COLO668 (cell line): ENCODE results near the gene CACNA1B.

Experiments
- DNase-seq: peaks from one replicate; lab custom pipeline; 2025; ENCODE audit not compliant: unreplicated experiment; lab: John Stamatoyannopoulos, UW

The CACNA1B gene

DNA sequence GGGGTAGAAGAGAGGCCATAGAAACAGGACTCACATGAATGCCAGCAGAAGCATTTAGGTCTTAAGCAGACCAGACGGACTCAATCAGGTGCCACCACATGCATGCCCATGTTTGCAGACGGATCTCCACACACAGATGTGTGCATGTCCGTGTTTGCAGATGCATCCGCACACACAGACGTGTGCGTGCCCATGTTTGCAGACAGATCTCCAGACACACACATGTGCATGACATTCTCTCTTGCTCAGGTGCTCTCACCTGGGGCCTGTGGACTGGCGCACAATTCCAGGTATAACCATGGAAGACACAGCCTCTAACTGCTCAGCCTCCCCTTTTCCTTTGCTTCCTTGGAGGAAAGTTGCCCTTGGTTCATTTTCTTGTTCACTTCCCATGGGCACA is 148.3 kb downstream of the CACNA1B start:
- no peak for DNase-seq

DNA sequence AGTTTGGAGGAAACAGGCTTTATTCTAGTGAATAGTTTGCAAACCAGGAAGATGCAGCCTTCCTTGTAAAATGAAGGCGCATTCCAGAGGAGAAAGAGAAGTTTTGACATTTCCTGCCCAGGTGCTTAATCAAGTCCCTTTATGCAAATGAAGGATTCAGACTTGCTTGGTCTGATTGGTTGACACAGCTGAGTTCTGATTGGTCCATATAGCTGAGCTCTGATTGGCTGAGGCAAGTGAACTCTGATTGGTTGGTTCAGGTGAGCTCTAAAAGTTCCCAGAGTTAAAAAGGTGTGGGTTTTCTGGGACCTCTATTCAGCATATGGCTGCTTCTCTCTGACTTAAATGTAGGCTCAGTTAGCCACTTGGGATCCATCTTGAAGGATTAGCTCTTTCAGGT is 151.0 kb downstream of the CACNA1B start:
- DNase-seq, result no peak

DNA sequence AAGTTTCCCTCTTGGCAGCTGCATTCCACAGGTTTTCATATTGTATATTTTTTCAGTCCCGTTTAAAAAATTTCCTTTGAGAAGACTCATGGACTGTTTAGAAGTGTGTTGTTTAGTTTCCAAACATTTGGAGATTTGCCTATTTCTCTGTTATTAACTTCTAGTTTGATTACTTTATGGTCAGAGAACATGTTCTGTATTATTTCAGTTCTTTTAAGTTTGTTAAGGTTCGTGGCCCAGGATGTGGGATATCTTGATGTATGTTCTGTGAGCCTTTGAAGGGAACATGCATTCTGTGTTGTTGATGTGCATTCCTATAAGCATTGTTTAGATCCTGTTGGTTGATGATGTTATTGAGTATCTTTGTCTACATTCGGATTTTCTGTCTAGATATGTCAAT is 153.6 kb downstream of the CACNA1B start:
- no peak for DNase-seq

DNA sequence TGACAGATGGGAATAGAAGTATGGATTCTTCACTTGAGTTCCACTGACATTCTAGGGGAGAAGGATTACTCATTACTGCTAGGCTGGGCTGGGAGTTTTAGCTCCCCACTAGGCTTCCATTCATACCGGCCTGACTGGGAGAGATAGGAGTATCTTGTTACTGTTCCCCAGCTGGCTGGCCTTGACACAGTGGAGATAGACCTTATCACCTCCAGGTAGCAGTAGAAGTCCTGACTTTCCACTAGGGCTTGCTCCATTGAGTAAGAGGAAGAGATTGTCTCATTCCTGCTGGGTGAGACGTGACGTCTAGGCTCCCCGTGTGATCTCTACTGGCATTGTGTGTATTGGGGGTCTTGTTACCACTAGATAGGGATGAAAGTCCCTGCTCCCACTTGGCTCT is 156.4 kb downstream of the CACNA1B start:
- no peak for DNase-seq

DNA sequence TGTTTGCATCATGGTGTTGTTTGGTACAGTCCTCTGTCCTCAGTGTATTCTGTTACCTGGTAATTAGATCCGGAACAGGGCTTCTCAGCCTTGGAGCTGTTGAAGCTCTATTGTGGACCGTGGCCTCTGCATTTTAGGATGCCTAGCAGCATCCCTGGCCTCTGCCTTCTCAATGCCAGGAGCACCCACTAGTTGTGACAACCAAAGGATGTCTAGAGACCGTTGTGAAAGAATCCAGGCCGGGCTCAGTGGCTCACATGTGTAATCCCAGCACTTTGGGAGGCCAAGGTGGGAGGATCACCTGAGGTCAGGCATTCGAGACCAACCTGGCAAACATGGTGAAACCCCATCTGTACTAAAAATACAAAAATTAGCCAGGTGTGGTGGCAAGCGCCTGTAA is 159.6 kb downstream of the CACNA1B start:
- DNase-seq, result no peak

DNA sequence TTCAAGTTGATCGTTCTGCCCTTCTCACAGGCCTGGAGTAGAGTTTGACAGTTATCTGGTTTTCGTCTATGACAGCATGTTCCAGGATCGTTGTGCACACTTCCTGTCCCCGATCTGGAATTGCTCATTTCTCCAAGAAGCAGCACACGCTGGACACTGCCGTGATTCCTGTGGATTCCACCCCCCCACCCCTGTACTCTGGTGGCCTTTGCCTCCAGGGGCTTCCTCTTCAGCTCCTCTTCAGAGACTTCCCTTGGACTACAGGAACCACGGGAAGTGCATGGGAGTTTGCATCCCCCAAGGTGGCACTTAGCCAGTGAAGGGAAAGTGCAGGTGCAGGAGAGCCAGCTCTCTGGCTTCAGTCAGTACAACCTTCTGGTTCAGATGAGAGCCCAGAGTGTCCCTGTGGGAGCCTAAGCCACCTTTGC is 160.7 kb downstream of the CACNA1B start:
- no peak for DNase-seq

DNA sequence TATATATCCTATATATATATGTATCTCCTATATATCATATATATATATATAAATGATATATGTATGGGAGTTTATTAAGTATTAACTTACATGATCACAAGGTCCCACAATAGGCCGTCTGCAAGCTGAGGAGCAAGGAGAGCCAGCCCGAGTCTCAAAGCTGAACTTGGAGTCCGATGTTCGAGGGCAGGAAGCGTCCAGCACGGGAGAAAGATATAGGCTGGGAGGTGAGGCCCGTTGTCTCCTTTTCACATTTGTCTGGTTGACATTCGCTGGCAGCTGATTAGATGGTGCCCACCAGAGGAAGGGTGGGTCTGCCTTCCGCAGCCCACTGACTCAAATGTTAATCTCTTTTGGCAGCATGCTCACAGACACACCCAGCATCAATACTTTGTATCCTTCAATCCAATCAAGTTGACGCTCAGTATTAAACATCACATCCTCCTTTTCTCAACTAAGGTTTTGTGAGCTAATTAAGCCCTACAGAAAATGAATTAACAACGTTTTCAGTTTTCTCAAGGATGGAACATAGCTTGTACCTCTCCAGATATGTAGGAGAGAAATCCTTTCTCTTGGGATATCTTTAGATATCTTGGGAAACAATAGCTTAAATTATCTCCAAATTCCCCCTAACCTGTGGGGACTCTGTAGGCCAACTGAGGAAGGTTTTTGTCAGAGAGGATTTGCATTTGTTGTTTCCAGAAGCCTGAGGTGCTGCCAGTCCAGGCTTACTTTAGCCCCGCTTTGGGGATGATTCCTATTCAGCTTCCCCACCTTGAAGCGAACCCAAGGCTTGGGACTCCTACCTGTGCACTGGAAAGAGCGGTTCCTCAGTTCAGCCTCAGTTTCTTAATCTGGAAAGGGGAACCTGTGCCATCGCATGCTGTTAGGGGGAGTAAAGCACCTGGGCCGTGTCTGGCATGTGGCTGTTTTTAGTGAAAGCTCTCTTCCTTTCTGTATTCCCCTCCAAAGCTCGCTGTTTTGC is 163.2 kb downstream of the CACNA1B start:
- DNase-seq, result no peak

DNA sequence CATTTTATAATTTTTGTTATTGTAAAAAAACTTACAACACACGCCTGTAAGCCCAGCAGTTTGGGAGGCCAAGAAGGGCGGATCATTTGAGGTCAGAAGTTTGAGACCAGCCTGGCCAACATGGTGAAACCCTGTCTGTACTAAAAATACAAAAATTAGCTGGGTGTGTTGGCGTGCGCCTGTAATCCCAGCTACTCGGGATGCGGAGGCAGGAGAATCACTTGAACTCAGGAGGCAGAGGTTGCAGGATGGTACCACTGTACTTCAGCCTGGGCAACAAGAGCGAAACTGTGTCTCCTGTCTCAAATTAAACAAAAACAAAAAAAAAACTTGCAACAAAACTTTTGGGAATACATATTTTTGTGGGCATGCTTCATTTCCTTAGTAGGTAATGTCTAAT is 164.6 kb downstream of the CACNA1B start:
- no peak for DNase-seq

DNA sequence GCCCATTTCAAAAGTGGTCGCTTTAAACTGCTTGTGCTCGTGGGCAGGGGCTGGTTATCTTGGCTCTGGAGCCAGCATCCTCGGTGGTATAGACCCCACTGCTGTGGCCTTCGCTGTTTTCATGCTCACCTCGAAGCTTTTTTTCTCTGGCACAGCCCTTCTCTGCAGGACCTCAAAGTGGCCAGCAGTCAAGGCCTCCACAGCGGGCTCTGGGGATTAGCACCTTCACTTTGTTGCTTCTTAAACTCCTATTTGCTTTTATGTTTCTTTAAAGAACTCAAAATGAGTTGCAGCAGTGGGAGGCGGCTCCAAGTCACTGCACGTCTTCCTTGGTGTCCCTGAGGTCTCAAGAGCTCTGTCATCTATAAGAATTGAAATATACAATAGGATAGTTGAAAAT is 165.1 kb downstream of the CACNA1B start:
- DNase-seq, result no peak

DNA sequence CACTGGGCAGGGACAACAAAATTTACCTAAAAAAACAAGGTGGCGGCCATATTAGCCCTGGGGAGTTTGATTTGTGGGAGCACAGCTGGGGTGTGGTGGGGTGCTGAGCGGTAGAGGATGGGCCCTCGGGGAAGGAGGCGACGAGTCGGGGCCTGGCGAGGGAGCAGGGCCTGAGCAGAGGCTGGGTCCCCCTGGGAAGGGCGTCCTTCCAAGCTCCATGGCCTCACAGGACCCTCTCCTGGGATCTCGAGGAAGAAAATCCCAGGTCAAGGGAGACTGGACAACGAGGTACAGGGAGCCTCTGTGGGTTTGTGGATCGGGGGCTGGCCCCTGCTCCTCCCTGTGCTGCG is 165.5 kb downstream of the CACNA1B start:
- DNase-seq, result no peak

DNA sequence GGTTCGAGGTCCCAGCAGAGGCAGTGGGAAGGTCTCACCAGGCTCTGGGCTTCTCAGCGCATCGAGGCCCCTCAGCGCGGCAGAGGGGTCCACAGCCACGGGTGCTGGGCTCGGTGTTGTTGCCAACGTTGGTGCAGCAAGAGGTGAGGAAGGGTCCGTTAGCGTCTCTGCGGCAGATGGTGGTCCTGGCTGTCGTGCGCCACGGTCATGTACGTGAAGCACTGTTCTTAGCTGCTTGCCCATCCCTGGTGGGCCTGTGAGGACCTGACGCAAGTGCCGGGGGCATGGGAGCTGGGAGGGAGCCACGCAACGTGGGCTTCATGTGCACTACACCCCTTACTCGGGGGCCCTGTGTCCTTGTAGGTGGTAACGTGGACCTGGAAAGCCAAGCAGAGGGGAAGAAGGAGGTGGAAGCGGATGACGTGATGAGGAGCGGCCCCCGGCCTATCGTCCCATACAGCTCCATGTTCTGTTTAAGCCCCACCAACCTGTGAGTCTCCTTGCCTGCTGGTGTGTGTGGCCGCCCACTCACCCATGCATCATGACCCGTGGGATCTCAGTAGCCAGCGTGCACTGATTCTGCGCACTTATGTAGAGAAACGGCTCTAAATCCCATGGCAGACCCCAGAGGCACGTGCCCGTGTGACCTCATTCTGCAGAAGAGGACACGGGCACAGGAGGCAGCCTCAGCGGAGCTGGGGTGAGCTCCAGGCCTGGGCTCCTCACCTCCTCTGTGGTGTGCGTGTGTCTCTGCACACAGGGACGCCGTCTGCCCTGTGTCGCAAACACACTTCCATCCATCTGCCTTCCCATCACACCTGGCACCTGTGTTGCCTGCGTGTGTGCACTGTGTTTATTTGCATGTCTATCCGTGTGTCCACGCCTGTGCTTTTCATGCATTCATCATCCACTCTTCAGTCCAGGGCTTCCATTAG is 166.1 kb downstream of the CACNA1B start:
- no peak for DNase-seq

DNA sequence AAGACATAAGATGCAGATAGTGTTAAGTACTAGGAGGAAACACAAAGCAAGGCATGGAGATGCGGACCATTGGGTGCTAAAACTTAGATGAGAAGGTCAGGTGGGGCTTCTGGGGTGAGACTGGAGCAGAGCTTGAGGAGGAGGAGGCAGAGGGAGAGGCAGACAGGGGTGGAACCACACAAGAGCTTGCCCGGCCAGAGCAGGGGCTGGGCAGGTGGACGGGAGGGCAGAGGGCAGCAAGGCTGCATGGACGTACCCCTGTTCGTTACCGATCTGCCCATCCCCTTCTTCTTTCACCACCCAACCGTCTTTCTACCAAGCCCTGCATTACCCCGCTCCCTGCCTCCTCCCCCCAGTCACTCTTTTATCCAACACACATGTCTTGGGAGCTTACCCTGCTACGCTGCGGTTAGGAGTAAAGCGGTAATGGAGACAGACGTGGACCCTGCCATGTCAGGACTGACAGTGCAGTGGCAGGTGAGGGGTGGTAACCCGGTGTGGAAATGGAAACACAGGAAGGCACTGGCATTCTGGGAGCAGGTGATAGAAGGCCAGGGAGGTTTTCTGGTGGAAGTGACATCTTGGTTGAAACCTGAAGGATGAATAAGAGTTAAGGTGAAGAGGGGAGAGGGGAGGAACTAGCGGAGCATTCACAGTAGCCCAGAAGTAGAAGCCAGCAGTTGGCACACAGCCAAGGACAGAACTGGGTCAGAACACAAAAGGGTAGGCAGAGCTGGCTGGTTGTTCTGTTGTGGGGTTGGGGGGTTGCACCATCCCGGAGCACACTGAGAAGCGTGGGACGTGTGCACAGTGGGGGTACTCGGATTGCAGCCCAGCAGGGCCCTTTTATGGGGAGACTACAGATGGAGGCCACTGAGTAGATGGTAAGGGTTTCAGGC is 167.2 kb downstream of the CACNA1B start:
- DNase-seq, result no peak

DNA sequence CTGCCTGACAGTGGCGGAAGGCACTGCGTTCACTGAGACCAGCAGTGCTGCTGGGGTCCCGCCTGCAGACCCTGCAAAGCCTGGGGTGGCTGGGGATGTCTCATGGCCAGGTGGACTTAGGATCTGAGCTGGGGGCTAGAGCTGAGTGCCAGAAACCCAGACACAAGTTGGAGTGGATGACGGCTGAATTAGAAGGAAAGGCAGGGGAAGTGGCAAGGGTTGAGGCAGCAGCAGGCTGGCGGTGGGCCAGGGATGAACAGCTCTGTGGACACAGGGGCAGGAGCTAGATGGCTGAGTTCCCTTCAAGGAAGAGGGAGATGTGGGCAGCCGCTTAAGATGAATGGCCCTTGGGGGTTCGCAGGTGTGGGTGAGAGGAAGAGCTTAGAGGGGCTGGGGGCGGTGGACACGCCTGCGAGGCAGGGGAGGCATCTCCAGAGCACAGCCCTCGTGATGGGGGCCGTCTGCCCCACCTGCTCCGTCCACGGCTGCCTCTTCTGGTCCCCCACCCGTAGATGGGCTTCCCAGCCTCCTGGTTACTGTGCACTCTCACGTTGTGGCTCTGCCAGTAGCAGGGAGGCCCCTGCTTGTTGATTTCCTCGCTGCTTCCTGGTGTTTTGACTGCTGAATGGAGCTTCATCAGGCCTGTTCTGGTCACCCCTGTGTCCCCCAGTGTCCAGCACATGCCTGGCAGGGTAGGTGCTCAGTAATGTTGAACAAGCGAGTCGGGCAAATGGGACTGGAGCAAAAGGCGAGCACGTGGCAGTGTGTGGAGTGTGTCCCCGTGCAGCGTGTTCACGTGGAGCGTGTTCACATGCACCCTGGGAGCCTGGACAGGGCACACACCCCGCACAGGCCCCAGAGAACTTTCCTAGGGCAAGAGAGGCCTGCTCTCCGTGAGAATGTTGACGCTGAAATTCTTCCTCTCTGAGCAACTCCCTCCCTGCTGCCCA is 168.2 kb downstream of the CACNA1B start:
- no peak for DNase-seq

DNA sequence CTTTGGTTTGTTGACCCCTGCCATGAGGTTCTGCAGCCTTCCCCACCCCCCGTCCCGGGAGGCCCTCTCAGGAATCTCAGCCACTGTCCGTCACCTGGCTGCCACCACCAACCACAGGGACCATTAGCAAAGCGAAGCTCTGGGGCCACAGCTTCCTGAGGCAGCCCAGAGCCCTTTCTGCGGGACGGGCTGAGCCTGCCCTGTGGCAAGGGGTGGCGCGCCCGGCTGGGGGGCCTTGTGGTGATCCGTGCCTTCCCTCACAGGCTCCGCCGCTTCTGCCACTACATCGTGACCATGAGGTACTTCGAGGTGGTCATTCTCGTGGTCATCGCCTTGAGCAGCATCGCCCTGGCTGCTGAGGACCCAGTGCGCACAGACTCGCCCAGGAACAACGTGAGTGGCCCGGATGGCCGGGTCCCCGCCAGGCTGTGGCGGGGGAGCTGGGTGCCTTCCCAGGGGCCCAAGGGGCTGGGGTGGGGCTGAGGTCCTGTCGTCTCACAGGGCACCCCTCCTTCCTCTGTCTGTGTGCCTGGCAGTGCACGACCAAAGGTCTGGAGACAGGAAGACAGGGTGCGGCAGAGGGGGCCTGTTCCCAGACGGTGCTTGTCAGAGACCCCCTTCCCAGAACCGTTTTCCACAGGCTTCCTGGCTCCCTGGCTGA is 169.2 kb downstream of the CACNA1B start:
- no peak for DNase-seq

DNA sequence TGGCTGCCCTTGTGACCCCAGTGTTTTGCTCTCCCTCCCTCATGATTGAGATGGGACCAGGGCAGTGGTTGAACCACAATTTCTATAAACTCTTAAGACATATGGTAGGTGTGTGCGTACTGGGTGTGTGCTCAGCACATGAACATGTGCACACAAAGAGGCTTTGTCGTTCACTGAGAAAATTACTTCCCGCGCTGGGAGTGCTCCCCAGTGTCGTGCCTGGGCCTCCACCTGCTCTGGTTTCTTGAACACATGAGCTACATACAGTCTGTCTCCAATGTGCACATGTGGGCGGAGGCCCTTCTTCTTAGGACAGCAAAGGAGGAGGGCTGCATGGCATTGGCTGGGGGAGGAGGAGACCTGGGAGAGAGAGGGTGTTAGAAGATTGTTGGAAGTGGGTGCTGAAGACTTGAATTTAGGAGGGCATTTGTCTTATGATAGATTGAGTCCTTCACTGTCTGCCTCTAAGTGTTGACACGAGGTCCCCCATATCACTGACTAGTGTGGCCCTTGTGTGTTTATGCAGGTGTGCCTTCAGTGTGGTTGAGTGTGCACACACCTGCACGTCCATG is 170.0 kb downstream of the CACNA1B start:
- DNase-seq, result no peak

DNA sequence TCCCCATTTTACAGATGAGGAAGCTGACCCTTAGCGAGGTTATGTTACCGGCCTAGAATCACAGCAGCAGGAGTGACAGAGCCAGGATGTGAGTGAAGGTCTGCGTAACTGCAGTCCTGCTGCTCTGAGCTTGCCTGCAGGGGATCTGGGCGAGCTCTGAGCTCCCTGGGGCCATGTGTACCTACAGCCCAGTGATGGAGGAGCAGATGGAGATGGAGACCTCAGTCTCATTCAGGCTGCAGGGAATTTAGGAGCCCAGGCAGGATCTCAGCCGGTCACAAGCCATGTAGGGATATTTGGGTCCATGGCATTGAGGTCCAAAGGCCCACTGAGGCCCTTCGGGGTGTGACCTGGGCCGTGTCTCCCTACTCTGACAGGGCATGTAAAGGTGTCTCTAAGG is 170.6 kb downstream of the CACNA1B start:
- DNase-seq, result no peak

DNA sequence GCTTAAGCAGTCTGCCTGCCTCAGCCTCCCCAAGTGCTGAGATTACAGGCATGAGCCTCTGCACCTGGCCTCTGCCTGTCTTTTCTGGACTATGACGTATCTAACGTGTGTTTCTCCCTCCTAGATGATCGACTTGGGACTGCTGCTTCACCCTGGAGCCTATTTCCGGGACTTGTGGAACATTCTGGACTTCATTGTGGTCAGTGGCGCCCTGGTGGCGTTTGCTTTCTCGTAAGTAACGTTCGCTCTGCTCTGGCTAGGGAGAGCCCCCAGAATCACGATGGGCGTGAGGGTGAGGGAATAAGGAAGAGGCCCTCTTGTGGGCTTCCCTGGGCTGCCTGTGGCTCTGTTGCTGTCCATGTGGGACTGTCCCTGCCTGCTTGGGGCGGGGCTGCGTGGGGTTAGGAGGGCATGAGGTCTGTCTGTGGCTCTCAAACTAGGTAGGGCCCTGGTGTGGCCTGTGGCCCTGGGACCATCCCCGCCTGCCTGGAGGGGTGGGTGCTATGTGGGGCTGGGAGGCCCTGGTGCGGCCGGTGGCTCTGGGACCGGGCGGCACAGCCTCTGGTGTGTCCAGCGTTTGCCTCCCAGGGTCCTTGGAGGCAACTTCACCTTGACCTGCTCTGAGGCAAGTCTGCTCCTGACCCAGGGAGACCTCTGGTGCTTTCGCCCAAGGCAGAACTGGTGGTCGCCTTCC is 171.7 kb downstream of the CACNA1B start:
- DNase-seq, result no peak

DNA sequence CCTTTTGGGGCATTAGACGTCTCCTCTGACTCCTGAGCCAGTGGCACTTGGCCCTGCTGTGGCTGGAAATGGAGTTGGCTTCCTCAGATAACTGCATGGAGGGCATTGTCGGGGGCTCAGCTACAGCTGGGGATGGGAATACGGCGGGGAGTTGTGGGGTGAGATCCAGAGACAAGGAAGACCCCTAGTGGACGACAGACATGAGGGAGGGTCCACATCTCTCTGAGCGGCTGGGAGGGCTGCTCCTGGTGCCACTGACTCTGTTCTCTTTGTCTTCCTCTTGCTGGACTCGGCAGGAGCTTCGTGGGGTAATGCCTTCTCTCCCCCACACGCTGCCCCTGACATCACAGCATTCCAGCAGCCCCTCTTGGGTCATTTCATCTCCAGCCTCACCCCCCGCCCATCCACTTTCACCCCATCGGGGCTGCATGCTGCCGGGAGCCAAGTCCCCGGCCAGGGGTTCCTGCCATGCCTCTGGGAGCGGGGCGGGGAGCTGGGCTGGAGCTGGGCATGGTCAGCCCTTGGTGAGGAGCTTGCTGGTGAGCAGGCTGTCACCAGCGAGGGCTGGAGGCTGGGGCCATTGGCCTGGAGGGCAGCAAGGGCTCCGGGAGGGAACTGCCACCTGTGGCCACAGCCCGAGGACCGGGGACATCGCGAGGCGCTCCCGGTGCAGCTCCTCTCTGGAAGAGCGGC is 172.3 kb downstream of the CACNA1B start:
- DNase-seq, result no peak
